Mucosa of descending colon (tissue), 3 donors: Measurements from ENCODE around the gene KMT2D. TPM values are rescaled to one million over a fixed set of nuclear protein-coding genes. Genes with fewer than 3 reads are reported as not detected.

Experiments used
- ATAC-seq: fragments of 200-7000 bp; cut with Tn5 transposase; one replicate; pipeline ENCODE4 v1.9.1; 2020; ENCODE audit warnings: mild to moderate bottlenecking, moderate library complexity
- DNase-seq, 3 donors: peaks; one replicate each; pipeline ENCODE4 v3.0.0-alpha.2; 2020
- H3K36me3 ChIP-seq: fragments of 200-600 bp; one replicate; pipeline ENCODE4 v1.8.0; 2021; ENCODE audit warnings: low read depth, mild to moderate bottlenecking
- H3K4me1 ChIP-seq: fragments of 200-600 bp; one replicate; pipeline ENCODE4 v1.8.0; 2021; ENCODE audit warnings: low read depth, mild to moderate bottlenecking
- H3K4me3 ChIP-seq: fragments of 200-600 bp; one replicate; pipeline ENCODE4 v1.8.0; 2021; ENCODE audit warnings: mild to moderate bottlenecking
- H3K9me3 ChIP-seq: fragments of 200-600 bp; one replicate; pipeline ENCODE4 v1.8.0; 2021; ENCODE audit warnings: mild to moderate bottlenecking
- CTCF ChIP-seq: fragments of 200-600 bp; IDR thresholded peaks from one replicate; pipeline ENCODE4 v1.8.0; 2022; ENCODE audit warnings: antibody characterized with exemption, mild to moderate bottlenecking
- intact Hi-C, 2 donors: fragments of 100-400 bp; cut with DNase I in 1 of 2; cut with micrococcal nuclease in 1 of 2; formaldehyde crosslinking; loops; one replicate each; pipeline versions ENCODE4 v1.11.0 to v1.11.1; 2022; cut with DNase I, micrococcal nuclease
- total RNA-seq, 3 donors: library from RNA; stranded (reverse); fragmentation: NEBNext Ultra II Directional in 2 of 3; extraction: Animal tissue kit (Norgen Biotek cat#: 25700) in 2 of 3; gene quantifications; one replicate each; pipeline versions ENCODE4 v1.2.1 to v1.2.4, GENCODE V29; 2021 to 2023
- donor health status: DM: no; HTN: no; CAD: no; lungs with moderate emphysema.
- donor health status: DM: no; HTN: no; CAD: no.
- donor health status: DM: no; HTN: yes; CAD: no.

Gene KMT2D
- total RNA-seq, 3 donors from 2014 or later, result 83.3 to 102 (median 88.5) TPM

- H3K36me3 ChIP-seq, result peaks cover 34% of the 10 kb centered on the region
- no peak overlapping the region for H3K4me3 ChIP-seq
- ATAC-seq, result no peak
- H3K4me1 ChIP-seq, result no peaks in the 10 kb centered on the region
- TF ChIP-seq CTCF, result no peak
- no peak for DNase-seq
- intact Hi-C loops, result no loop called here
- H3K9me3 ChIP-seq, result no peaks in the 10 kb centered on the region
Observed at GRCh38 chr12:49030119-49030518, 30.5 kb downstream of the KMT2D start.

GRCh38 chr12:49028666-49029275 is 31.8 kb downstream of the KMT2D start:
- no peaks in the 10 kb centered on the region for H3K9me3 ChIP-seq
- H3K36me3 ChIP-seq, result peaks cover 35% of the 10 kb centered on the region
- DNase-seq (no peak), ATAC-seq (no peak)
- intact Hi-C loops, result no loop called here
- no peaks in the 10 kb centered on the region for H3K4me1 ChIP-seq
- H3K4me3 ChIP-seq, result no peak overlapping the region
- TF ChIP-seq CTCF, result no peak

GRCh38 chr12:49027846-49028555 is 32.6 kb downstream of the KMT2D start:
- ATAC-seq, result no peak
- no peaks in the 10 kb centered on the region for H3K4me1 ChIP-seq
- no peak for DNase-seq
- intact Hi-C loops, result no loop called here
- TF ChIP-seq CTCF, result no peak
- H3K4me3 ChIP-seq, result no peak overlapping the region
- peaks cover 30% of the 10 kb centered on the region for H3K36me3 ChIP-seq
- no peaks in the 10 kb centered on the region for H3K9me3 ChIP-seq

- Histone ChIP-seq H3K4me1 (no peaks in the 10 kb centered on the region), H3K36me3 (peaks cover 26% of the 10 kb centered on the region), H3K4me3 (no peak overlapping the region), H3K9me3 (no peaks in the 10 kb centered on the region)
- intact Hi-C loops, result no loop called here
- TF ChIP-seq CTCF, result no peak
- ATAC-seq (no peak), DNase-seq (no peak)
Observed at GRCh38 chr12:49026678-49027480, 33.7 kb downstream of the KMT2D start.

- DNase-seq (no peak), ATAC-seq (no peak)
- no peaks in the 10 kb centered on the region for H3K9me3 ChIP-seq
- intact Hi-C loops, result no loop called here
- no peak for TF ChIP-seq CTCF
- no peak overlapping the region for H3K4me3 ChIP-seq
- H3K4me1 ChIP-seq, result no peaks in the 10 kb centered on the region
- H3K36me3 ChIP-seq, result peaks cover 25% of the 10 kb centered on the region
Observed at GRCh38 chr12:49026101-49026500, 34.5 kb downstream of the KMT2D start.
